ENCODE measurements around the gene WDR41. TPM values are rescaled to one million over a fixed set of nuclear protein-coding genes. Genes with fewer than 3 reads are reported as not detected.
A peak's percentile ranks its signal among the peaks of the same experiment; 100 is the strongest.
"Not testable (repeated sequence)": the region's sequence is repeated elsewhere in the genome, so short reads cannot be mapped to it uniquely, and the experiment has no call there.

Gene WDR41
- total RNA-seq, 1 donor from 2014 or later, result 71.4 TPM

DNA sequence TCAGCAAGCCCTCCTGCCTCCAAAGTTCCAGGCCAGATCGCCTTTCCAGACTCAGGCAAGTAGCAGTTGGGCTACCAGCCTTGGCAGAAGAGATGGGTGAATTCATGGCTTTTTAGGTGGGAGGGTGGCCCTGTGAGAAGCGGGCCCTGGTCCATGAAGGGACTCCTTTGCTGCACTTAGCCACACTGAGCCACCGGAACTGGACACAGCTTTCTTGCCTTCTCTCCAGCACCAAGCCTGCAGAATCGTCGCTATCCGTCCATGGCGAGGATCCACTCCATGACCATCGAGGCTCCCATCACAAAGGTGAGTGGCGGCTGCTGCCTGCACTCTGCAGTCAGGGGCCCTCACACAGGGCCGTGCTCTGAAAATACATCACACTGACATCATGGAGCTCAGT, 85.0 kb downstream of the WDR41 start:
- DNase-seq (ENCODE audit: low read depth), result no peak

GRCh38 chr5:77402796-77403195, 89.3 kb downstream of the WDR41 start:
- DNase-seq (ENCODE audit: low read depth), result no peak

GRCh38 chr5:77400645-77401044, 91.5 kb downstream of the WDR41 start:
- peak; percentile 53 for DNase-seq (ENCODE audit: low read depth)

DNA sequence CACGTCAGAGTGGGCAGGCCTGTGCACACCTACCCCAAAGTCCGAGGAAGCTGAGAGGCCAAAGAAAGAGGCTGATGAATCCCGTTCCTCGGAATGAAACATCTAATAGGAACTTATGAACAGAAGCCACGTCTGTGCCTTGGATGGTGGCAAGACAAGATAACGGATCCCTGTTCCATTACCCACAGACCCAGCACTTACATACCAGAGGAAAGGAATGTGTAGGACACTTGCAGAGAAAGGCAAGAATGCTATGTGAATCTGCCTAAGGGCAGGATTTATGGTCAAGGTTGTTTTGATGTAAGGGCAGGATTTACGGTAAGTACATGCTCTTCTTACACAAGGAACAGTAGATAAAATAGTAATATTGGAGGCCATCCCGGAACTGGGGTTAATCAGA, 93.2 kb downstream of the WDR41 start:
- DNase-seq (ENCODE audit: low read depth), result no peak

DNA sequence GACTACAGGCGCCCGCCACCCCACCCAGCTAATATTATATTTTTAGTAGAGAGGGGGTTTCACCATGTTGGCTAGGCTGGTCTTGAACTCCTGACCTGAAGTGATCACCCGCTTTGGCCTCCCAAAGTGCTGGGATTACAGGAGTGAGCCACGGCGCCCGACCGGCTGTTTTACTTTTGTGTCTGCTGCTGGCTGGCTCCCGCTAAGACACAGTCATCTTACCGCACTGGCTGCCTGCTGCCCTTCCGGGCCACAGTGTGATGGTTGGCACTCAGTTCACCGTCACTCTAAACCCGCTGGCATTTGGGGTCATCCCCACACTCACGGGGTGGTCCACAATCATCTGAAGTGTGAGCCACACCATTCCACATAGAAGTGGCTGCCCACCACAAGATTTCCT, 93.7 kb downstream of the WDR41 start:
- no peak for DNase-seq (ENCODE audit: low read depth)

DNA sequence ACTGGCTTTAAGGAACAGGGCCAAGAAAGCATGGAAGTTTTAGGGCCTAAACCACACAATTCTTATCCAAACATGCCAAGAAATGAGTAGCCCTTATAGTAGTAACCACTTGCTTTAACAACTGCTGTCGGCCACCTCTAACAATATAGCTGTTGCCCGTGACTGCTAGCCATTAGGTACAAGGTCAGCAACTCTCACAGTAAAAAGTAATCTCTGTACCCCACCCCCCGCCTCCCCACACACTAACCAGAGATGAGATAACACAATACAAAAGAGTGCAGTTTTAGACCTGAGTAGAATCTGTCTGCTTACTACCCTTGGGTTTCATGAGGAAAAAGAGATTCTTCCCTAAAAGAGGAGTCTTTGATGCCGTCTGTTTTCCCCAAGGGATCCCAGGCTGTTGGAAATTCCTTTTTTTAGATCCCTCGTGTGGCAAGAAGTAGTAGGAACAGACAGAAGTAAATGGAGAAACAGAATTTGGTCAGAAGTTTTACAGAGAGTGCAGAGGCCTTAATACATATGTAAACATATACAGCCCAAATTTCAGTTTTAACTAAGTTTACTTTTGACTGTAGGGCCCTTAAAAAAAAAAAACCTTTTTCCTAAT, 94.3 kb downstream of the WDR41 start:
- no peak for DNase-seq (ENCODE audit: low read depth)

GRCh38 chr5:77396017-77396416, 96.1 kb downstream of the WDR41 start:
- no peak for DNase-seq (ENCODE audit: low read depth)

DNA sequence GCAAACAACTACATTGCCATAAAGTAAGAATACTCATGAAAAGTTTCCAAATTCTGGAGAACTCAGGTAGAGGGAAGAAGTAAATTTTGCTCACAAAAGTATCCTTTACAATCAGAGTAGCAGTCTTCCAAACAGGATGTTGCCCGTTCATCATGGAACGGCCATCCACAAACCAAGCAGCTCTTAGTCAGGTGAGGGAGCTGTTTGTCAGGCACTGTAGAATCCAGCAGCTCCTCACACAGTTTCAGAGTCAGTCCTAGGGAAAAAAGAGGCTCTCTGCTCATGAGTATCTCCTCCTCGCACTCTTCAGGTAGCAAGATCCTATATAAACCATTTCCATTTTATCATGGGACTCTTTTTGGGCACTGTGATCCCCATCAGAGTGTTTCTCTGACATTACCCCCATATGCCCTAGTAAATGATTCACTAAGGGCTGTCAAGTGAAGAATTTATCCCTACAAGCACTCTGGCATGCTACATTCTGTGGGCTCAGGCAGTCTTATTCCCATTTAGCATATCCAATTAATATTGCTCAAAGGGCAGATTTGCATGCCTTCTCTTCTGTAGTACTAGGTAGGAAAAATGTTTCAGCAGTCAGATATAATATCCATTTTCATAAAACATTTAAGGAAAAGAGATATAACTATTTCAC, 97.9 kb downstream of the WDR41 start:
- peak; percentile 63 for DNase-seq (ENCODE audit: low read depth)

DNA sequence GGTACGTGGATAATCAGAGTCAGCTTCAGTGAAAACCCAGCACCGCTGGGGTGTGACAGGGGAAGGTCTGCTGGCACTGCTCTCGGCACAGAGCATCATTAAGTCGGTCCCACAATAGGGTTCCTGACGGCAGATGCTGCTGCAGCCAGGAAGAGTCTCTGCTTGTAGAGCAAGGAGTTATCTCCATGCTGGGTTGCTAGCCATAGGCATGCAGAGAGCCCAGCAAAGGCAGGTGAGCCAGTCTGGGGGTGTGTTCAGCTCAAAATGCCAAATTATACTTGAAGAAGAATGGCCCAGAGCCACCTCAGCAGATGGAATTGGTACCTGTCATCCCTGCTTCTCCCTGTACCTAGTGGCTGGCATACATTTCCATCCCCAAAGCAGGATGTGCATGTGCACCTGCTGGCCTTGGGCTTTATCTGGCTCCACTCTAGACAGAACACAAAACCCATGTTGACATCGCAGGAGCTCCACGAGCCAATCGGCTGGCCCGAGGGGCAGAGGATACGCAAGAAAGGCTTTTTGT, 100.8 kb downstream of the WDR41 start:
- no peak for DNase-seq (ENCODE audit: low read depth)

- peak; percentile 88 for DNase-seq (ENCODE audit: low read depth)
These were observed 101.3 kb downstream of the WDR41 start for GRCh38 chr5:77390795-77391194.

- no peak for DNase-seq (ENCODE audit: low read depth)
These were observed 101.9 kb downstream of the WDR41 start for GRCh38 chr5:77390221-77390620.

GRCh38 chr5:77389746-77390145, 102.4 kb downstream of the WDR41 start:
- DNase-seq (ENCODE audit: low read depth), result no peak

- DNase-seq (ENCODE audit: low read depth), result not testable (repeated sequence)
These were observed 105.8 kb downstream of the WDR41 start for GRCh38 chr5:77386340-77386739.

DNA sequence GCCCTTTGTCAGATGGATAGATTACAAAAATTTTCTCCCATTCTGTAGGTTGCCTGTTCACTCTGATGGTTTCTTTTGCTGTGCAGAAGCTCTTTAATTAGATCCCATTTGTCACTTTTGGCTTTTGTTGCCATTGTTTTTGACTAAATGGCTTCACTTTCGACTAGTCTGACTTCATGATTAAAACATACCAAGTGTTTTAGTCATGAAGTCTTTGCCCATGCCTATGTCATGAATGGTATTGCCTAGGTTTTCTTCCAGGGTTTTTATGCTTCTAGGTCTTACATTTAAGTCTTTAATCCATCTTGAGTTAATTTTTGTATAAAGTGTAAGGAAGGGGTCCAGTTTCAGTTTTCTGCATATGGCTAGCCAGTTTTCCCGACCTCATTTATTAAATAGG, 108.8 kb downstream of the WDR41 start:
- DNase-seq (ENCODE audit: low read depth), result not testable (repeated sequence)

Other genes with a start within 250 kb of the WDR41 start
- not detected in 2 replicates for gene OTP, start 146.4 kb upstream of the WDR41 start, total RNA-seq